Measurements from ENCODE around the gene RBM19.

Gene RBM19

GRCh38 chr12:113886721-113887120 lies 79.4 kb downstream of the RBM19 start:
- DNase-seq, result no peak
- H3K9me2 ChIP-seq (replicated peaks; ENCODE audit: insufficient read depth, low read length), result no peaks in the 10 kb centered on the region
- no peaks in the 10 kb centered on the region for H3K79me2 ChIP-seq (ENCODE audit: low read length)
- no peaks in the 10 kb centered on the region for H3K9me3 ChIP-seq (replicated peaks; ENCODE audit: insufficient read depth, low read length)
- no peak overlapping the region for H2AFZ ChIP-seq (ENCODE audit: low read length)
- no peak for TF ChIP-seq CTCF (IDR thresholded peaks at IDR 0.05; ENCODE audit: low read length)
- TF ChIP-seq EZH2 (optimal IDR thresholded peaks at IDR 0.05; ENCODE audit: low read depth, low read length), result no peak
- TF ChIP-seq EZH2phosphoT487 (IDR thresholded peaks at IDR 0.05; ENCODE audit: low read length), result no peak
- H3K9ac ChIP-seq (ENCODE audit: low read length), result no peak overlapping the region
- H3K4me2 ChIP-seq (ENCODE audit: low read depth, low read length), result no peak overlapping the region
- H3K27me3 ChIP-seq (replicated peaks; ENCODE audit: insufficient read depth, low read length), result no peaks in the 10 kb centered on the region
- H3K4me3 ChIP-seq (ENCODE audit: low read length), result no peak overlapping the region
- no peaks in the 10 kb centered on the region for H4K20me1 ChIP-seq (ENCODE audit: insufficient read depth, low read length)
- H3K27ac ChIP-seq (ENCODE audit: low read length), result no peak overlapping the region
- no peaks in the 10 kb centered on the region for H3F3A ChIP-seq (ENCODE audit: insufficient read depth, low read length)
- H3K36me3 ChIP-seq (replicated peaks; ENCODE audit: insufficient read depth, low read length), result no peaks in the 10 kb centered on the region
- H3K4me1 ChIP-seq (ENCODE audit: low read length), result no peaks in the 10 kb centered on the region

GRCh38 chr12:113884392-113884791 lies 81.7 kb downstream of the RBM19 start:
- TF ChIP-seq EZH2 (optimal IDR thresholded peaks at IDR 0.05; ENCODE audit: low read depth, low read length) (no peak), EZH2phosphoT487 (IDR thresholded peaks at IDR 0.05; ENCODE audit: low read length) (no peak), CTCF (IDR thresholded peaks at IDR 0.05; ENCODE audit: low read length) (no peak)
- Histone ChIP-seq H3K27ac (ENCODE audit: low read length) (no peak overlapping the region), H3K4me2 (ENCODE audit: low read depth, low read length) (no peak overlapping the region)

GRCh38 chr12:113882690-113883089 lies 83.4 kb downstream of the RBM19 start:
- Histone ChIP-seq H3K9ac (ENCODE audit: low read length) (no peak overlapping the region), H3K4me3 (ENCODE audit: low read length) (no peak overlapping the region), H3K36me3 (replicated peaks; ENCODE audit: insufficient read depth, low read length) (no peaks in the 10 kb centered on the region), H2AFZ (ENCODE audit: low read length) (no peak overlapping the region), H4K20me1 (ENCODE audit: insufficient read depth, low read length) (no peaks in the 10 kb centered on the region), H3K9me3 (replicated peaks; ENCODE audit: insufficient read depth, low read length) (no peaks in the 10 kb centered on the region), H3K27me3 (replicated peaks; ENCODE audit: insufficient read depth, low read length) (no peaks in the 10 kb centered on the region), H3K79me2 (ENCODE audit: low read length) (no peaks in the 10 kb centered on the region), H3K9me2 (replicated peaks; ENCODE audit: insufficient read depth, low read length) (no peaks in the 10 kb centered on the region), H3F3A (ENCODE audit: insufficient read depth, low read length) (no peaks in the 10 kb centered on the region), H3K4me1 (ENCODE audit: low read length) (no peaks in the 10 kb centered on the region), H3K4me2 (ENCODE audit: low read depth, low read length) (no peak overlapping the region), H3K27ac (ENCODE audit: low read length) (no peak overlapping the region)
- no peak for DNase-seq
- no peak for TF ChIP-seq EZH2 (optimal IDR thresholded peaks at IDR 0.05; ENCODE audit: low read depth, low read length)
- TF ChIP-seq EZH2phosphoT487 (IDR thresholded peaks at IDR 0.05; ENCODE audit: low read length), result no peak
- TF ChIP-seq CTCF (IDR thresholded peaks at IDR 0.05; ENCODE audit: low read length), result no peak

More at GRCh38 chr12:113884392-113884791, 81.7 kb downstream of the RBM19 start:
- Histone ChIP-seq H4K20me1 (ENCODE audit: insufficient read depth, low read length) (no peaks in the 10 kb centered on the region), H3F3A (ENCODE audit: insufficient read depth, low read length) (no peaks in the 10 kb centered on the region), H3K9me2 (replicated peaks; ENCODE audit: insufficient read depth, low read length) (no peaks in the 10 kb centered on the region), H3K9ac (ENCODE audit: low read length) (no peak overlapping the region), H3K4me3 (ENCODE audit: low read length) (no peak overlapping the region), H3K27me3 (replicated peaks; ENCODE audit: insufficient read depth, low read length) (no peaks in the 10 kb centered on the region), H3K36me3 (replicated peaks; ENCODE audit: insufficient read depth, low read length) (no peaks in the 10 kb centered on the region), H3K9me3 (replicated peaks; ENCODE audit: insufficient read depth, low read length) (no peaks in the 10 kb centered on the region), H3K4me1 (ENCODE audit: low read length) (no peaks in the 10 kb centered on the region), H3K79me2 (ENCODE audit: low read length) (no peaks in the 10 kb centered on the region), H2AFZ (ENCODE audit: low read length) (no peak overlapping the region)
- no peak for DNase-seq
